SW 1271 (cell line): ENCODE data around the gene DOCK7.
A peak's percentile ranks its signal among the peaks of the same experiment; 100 is the strongest.

Experiments
- DNase-seq, 2 experiments: peaks; one replicate each; lab custom pipeline; 2025; lab: John Stamatoyannopoulos, UW

The DOCK7 gene

DNA sequence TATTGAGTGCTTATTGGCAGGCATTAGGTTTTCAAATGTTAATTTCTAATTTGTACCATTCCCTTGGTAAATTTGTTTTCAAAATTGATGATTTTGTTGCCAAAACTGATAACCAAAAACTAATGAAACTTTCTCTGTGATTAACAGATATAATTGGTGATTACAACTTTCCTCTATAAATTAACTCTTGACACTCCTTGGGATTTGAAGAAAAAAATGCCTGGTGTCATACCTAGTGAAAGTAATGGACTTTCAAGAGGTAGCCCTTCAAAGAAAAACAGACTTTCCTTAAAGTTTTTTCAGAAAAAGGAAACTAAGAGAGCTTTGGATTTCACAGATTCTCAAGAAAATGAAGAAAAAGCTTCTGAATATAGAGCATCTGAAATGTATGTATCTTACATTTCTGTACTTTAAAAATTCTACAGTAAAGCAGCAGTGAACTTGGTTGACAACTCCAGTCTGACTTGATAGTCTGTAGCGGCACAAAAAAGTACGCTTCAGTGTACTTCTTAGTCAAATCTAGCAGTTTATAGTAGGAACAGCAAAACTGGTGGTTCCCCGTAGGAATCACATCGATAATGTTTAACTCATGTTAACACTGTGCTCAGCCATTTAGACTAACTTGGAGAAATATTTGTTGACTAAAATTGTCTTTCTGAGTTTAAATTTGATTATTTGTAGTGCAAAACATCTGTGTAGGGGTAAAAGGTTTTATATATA, 248.4 kb downstream of the DOCK7 start:
- no peak for DNase-seq

DNA sequence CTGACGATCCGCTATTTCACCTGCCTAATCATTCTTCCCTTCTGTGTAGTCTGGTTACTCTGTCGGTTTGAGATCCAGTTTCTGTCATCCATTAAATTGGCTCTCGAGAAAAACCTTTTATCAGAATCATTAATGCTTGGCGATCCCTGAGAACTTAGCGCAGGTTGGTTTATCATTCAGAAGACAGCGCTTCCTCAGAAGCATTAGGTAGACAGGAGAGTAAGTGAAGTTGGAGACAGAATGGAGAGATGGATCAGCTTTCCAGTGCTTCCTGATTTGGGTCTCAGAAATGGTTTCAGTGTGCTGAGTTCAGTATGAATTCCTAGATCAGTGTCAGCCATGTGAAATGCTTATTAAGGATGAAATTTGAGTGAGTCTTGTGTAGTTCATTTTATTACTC, 250.0 kb downstream of the DOCK7 start:
- DNase-seq = no peak

DNA sequence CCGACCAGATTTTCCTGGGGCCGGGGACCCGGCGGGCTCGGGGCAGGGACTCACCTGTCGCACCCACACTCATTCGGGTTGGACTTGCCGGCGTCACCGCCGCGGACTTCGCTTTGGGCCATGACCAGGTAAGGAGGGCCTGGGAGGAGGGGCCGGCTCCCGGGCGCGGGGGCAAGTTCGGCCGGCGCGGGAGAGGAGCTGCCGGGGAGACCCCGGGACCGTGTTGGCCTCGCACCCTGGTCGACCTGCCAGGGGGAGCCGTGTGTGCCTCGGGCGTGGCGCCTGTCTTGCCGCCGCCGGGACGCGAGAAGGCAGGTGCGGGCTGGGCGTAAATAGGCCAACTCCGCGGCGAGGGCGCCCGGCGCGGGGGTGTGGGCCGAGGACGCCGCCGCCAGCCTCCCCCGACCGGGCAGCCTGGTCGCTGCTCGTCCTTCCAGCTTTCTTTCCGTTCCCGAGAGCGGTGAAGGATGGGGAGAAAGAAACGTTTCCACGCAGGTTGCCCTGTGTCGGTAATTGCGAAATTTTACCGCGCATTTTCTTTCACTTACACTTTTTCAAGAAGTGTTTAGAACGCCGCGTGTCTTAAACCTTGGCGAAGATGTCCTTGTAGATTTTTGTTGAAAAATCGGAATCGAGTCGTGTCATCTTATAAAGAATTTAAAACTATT, 250.8 kb downstream of the DOCK7 start:
- DNase-seq = no peak

DNA sequence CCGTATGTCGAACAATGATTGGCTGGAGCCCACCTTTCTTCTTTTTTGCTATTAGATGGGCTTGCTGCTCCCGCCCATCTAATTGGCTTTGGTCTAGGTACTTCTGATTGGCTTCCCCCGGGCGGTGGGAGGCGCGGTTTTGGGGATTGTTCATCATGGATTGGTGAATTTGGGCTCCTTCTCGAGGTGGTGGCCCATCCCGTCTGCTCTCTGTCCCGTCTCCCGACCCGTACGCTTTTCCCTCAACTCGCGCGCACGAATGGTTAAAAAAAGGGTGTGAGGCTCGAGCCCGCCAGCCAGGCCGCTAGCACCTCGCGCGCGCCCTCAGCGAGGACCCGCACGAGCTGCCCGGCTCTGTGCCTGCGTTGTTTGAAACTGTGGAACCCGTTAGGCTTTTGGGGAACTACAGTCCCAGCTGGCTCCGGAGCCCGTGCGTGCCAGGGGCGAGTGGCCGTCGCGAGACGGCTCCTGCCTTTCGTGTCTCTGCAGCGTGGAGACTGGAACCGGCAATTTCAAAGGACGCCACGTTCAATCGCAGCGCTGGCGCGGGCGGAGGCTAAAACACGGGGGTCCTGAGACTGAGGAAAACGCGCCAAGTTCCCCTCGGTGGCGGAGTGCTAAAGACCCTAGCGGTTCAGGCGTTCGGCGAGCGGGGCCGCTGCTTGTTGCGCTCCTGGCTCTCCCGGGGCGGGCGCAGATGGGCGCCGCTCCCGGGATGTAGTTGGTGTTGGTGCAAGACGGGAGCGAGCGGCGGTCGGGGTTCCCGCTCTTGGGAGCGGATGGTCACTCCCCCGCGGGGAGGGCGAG, 251.5 kb downstream of the DOCK7 start, which contains the start of gene USP1:
Gene USP1, plus strand, starts transcription at position 584 of the 807 bp plus-strand sequence. CDS start 2,819 bp downstream, outside the sequence.
- peak; percentile 98 for DNase-seq

DNA sequence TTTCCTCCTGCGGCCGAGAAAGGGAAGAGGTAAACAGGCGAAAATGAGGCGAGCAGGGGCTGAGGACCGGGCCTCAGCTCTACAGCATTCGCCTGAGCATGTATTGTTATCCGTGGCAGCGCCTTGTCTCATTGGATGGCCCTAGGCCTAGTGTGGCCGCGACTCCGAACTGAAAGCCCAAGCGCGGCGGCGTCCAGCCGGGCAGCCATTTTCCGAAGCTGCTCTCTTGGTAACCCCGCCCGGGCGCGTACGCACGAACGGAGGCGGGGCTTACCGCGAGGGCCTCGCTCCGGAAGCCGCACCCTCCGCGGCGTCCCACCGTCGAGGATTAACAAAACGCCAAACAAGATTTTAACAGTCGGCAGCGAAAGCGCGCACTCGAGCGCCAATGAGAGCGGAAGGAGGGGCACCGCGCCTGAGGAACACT, 252.1 kb downstream of the DOCK7 start:
- no peak for DNase-seq

DNA sequence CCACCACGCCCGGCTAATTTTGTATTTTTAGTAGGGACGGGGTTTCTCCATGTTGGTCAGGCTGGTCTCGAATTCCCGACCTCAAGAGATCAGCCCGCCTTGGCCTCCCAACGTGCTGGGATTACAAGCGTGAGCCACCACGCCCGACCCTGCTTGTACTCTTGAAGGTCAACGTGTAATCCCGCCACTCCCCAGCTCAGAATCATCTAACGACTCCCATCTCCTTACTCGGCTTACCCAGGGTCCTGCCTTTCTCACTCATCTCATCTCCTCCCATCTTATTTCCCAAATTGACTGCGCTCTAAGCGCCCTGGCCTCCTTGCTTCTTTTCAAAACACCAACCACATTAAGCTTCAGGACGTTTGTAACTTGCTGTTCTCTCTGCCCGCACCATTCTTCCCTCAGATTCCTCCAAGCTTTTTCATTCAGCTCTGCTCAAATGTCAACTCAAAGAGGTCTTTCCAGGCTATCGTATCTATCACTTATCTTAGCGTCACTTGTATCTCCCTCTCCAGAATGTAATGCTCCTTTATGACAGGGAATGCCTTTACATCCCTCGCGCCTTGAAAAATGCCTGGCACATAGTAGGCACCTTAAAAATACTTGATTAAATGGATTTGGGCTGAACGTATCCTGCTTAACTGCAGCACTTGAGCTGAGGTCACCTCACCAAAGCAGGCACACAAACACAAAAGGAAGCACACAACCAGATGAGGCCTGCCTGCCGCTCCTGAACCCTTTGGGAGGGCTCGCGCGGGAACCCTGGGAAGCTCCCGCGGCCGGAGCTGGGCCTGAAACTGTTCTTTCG, 252.8 kb downstream of the DOCK7 start:
- no peak for DNase-seq

DNA sequence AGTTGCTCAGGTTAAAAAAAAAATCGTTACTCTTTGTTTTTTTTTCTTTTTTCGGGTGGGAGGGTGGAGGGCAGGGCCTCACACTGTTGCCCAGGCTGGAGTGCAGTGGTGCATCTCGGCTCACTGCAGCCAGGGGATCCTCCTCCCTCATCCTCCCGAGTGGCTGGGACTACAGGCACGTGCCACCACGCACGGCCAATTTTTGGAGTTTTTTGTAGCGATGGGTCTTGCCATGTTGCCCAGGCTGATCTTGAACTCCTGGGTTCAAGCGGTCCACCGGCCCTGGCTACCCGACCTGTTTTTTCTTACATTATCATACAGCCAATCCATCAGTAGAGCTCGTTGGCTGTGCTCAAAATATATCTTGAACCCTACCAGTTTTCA, 253.6 kb downstream of the DOCK7 start:
- DNase-seq = no peak

DNA sequence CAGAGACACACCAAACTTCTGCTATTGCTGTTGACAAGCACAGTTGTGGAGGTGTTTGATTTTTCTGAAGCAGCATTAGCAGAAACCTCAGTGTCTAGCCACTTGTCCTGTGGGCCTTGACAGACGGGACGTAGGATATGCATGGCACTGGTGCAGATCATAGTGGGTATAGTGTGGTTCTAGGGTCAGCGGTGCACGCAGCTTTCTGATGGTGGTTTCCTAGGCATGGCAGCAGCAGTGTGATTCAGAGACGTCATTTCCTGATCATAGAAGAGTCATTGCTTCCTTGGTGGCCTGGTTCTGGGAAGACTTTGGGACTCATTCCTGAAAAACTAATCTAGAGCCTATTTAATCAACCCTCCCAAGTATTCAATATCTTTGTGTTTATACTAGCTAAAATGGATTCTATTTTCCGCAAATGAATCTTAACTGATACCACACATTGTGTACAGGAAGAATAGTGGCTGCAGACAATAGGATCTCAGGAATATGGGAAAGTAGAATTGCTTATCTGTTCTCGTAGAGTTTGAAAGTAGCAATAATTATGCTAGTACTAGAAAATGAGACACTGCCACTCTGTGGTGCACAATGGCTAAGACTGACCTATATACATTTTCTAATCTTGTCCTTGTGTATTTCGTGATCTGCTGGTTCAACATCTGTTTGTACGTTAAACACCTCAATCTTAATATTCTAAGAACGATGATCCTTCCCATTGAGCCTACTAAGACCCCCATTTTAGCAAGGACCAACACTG, 254.1 kb downstream of the DOCK7 start:
- no peak for DNase-seq

DNA sequence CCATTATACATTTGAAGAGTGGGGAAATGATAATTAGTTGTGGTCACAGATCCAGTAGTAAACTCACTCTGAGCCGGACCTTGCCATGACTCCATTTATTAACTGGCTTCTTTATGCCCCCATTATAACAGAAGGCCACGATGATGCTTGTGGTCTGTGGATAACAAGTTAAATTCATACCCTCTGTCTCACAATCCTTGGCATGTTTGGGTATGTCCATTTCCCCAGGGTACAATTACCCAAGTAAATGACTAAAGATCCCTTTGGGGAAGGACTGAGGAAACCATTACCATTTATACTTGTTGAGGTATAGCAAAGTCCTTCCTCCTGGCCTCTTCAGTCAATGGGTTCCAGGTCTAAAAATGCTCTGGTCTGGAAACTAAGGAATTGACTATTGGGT, 258.6 kb downstream of the DOCK7 start:
- no peak for DNase-seq

DNA sequence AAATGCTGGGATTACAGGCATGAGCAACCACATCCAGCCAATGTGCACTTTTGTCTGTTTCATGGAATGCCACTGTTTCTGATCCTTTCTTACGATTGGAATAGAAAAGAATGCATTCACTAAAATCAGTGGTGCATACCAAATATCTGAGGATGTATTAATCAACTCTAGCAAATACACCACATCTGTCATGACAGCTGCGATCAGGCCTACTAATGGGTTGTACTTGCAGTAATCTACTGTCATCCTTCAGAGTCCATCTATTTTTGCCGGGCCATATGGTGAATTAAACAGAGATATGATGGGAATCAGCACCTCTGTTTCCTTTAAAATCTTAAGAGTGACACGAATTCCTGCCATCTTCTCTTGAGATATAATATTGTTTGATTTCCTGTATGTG, 259.8 kb downstream of the DOCK7 start:
- DNase-seq = no peak

DNA sequence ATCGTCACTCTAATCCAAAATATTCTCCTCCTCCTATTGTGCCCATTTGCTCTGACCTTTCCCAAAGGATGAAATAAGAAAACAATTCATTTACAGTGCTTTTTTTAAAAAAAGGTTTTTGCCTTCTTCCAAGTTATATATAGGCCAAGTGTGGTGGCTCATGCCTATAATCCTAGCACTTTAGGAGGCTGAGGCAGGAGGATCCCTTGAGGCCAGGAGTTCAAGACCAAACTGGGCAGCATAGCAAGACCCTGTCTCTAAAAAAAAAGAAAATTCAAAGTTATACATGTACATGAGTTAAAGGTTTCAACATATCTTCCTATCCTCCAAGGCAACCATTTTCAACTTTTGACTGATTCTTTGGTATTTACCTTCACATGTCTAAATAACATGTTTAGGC, 261.4 kb downstream of the DOCK7 start:
- no peak for DNase-seq

DNA sequence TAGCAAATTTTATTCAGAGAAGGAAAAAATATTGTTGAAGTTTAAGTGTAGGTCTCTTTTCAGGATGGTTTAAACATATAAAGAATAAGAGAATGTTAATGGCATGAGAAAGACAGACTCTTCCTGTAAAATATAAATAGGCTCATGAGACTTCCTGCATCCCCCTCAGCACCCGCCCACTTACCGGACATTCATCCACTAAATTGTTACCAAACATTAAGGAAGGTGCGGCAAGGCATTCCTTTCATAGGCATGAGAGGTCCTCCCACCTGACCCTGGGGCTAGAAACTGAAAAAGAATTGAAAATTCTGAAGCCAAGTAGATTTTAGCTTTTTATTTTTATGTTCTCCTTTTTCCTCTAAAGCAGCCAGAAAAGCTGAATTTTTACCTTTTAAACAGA, 261.9 kb downstream of the DOCK7 start:
- no peak for DNase-seq

DNA sequence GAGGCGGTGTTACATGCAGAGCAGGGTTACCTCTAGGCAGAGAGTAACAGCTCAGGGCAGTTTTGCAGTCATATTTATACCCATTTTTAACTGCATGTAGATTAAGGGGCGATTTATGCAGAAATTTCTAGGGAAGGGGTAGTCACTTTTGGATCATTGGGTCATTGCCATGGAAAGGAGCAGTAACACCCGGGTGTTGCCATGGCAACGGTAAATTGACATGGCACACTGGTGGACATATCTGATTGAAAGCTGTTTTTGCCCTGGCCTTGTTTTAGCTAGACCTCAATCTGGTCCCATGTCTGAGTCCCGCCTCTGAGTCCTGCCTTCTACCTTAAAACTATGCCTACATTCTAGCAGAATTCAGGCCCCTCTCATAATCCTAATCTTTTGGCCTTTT, 263.1 kb downstream of the DOCK7 start:
- DNase-seq = no peak

DNA sequence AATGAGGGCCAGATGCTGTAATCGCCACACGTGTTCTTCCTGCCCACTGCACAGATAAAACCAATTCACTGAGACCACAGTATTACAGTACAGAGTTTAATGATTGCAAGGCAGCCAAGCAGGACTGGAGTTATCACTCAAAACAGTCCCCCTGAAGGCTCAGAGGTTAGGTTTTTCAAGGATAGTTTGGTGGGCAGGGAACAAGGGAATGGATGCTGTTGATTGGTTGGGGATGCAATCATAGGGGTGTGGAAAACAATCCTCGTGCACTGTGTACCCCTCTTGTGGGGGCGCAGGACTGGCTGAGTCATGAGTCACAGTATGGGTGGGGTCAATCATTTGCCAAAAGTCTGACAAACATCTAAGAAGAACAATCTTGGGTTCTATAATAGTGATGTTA, 263.8 kb downstream of the DOCK7 start:
- no peak for DNase-seq

DNA sequence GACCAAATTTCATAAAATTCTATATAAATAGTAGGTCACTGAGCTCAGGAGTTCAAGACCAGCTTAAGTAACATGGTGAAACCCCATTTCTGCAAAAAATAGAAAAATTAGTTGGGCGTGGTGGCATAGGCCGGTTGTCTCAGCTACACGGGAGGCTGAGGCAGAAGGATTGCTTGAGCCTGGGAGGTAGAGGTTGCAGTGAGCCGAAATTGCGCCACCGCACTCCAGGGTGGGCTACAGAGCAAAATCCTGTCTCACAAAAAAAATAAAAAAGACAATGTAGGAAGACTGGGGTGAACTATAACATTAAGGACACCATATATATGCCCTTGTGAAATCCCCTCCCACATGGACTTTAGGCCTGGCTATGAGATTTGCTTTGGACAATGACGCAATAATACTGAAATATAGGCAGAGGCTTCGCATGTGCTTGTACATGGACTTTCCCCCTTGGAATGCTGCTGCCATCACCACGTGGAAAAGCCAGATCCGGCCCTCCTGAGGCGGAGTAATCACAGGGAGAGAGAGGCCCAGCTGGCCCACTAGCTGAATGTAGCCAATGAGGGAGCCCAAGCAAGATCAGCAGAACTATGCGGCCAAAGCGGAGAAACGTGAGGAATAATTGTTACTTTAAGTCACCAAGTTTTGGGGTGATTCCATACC, 264.5 kb downstream of the DOCK7 start:
- no peak for DNase-seq

DNA sequence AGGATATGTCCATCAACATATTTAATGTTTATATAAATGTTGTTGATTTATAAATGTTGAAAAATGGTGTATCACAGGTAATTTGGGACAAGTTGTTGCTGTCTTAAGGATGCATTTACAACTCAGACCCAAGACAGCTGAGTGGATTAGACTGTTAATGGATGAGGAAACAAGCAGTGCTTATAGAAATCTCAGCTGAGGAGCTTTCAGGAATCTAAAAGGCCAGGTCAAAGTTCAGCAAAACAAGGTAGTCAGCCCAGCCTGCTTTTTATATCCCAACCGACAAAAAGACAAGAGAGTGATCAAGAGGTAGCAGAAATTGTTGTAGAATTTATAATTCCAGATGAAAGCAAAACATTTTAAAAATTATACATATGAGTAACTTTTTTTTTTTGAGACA, 268.0 kb downstream of the DOCK7 start:
- no peak for DNase-seq

DNA sequence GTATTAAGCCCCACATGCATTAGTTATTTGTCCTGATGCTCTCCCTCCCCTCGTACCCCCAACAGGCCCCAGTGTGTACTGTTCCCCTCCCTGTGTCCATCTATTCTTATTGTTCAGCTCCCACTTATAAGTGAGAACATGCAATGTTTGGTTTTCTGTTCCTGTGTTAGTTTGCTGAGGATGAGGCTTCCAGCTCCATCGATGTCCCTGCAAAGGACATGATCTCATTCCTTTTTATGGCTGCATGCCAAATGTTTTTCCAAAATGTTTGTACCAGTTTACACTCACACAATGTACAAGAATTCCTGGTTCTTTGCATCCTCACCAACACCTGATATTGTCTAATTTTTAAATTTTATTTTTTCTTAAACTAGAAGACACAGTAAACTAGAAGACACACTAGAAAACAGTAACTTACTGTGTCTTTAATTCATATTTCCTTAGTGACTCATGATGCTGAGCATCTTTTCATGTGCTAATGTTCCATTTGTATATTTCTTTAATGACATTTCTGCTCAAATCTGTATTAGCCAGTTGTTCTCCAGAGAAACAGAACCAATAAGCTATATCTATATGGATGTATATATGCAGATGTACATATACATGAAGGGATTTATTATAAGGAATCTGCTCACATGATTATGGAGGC, 270.7 kb downstream of the DOCK7 start:
- no peak for DNase-seq

DNA sequence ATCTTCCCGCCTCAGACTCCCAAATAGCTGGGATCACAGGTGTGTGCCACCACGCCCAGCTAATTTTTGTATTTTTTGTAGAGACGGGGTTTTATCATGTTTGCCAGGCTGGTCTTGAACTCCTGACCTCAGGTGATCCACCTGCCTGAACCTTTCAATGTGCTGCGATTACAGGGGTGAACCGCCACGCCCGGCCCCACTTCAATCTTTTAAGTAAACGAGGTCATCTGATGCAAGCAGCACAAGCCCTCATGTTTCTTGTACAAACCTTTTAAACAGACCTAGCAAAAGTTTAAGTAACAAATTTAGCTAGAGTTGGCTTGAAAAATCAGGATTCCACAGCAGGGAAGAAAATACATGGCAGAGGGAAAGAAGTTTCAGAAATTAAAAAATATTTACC, 272.5 kb downstream of the DOCK7 start:
- no peak for DNase-seq

DNA sequence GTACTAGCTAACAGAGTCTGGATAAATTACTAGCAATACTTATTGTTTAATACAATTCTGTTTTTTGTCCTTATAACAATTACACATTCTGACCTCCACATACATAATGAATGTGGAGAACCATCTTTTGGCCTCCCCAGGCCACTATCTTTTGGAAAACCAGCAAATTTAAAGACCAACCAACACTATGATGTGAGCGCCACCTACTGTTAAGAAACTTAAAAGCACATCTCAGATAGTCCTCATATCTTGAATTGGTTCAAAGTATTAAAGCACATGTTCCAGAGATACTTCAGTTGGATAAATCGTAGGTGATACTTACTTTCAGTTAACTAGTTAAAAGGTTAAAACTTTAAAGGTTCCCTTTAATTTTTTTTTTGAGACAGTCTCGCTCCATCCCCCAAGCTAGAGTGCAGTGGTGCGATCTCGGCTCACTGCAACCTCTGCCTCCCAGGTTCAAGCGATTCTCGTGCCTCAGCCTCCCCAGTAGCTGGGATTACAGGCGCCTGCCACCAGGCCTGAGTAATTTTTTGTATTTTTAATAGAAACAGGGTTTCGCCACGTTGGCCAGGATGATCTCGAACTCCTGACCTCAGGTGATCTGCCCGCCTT, 280.7 kb downstream of the DOCK7 start:
- peak in 1 of 2 experiments; percentile 33 for DNase-seq

DNA sequence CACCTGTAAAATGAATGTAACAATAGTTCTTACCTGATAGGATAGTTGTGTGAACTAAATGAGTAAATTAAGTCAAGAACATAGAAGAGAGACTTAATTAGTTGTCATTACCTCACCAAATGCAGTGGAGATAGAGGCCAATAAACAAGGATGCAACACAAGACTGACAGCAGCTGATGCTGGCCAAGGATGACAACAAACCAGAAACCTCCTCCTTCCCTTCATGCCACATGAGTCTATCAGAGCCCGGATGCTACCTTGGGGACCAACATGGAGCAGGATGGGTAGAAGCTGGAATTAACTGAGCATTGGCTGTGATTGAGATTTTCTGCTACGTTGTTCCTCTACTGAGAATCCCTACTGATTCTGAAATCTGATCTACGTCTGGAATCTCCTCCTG, 281.6 kb downstream of the DOCK7 start:
- DNase-seq = no peak
